Measurements from ENCODE around the gene RPS4Y1.

GRCh38 chrY:2885880-2886279, 44.5 kb downstream of the RPS4Y1 start:
- no peak for TF ChIP-seq CTCF (IDR thresholded peaks at IDR 0.05)
- no peak for TF ChIP-seq POLR2A (IDR thresholded peaks at IDR 0.05)
- TF ChIP-seq EP300 (IDR thresholded peaks at IDR 0.05): no peak
